Activated naive CD4-positive, alpha-beta T cell treated with anti-CD3 and anti-CD28 coated beads, Interleukin-2, amount 50 U/mL, for 16 hours (primary cell): ENCODE measurements around the gene TTYH1.
"Not testable (repeated sequence)": the region's sequence is repeated elsewhere in the genome, so short reads cannot be mapped to it uniquely, and the experiment has no call there.

ENCODE experiments used
- DNase-seq: peaks from one replicate; pipeline ENCODE4 v3.0.0-alpha.2; 2020

Gene TTYH1

DNA sequence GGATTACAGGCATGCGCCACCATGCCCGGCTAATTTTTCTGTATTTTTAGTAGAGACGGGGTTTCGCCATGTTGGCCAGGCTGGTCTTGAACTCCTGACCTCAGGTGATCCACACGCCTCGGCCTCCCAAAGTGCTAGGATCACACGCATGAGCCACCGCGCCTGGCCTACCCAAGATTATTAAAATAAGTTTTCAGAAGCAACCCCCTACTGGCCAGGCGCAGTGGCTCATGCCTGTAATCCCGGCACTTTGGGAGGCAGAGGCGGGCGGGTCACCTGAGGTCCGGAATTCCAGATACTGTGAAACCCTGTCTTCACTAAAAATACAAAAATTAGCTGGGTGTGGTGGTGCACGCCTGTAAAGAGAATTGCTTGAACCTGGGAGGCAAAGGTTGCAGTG lies 31.1 kb downstream of the TTYH1 start:
- DNase-seq, result not testable (repeated sequence)

DNA sequence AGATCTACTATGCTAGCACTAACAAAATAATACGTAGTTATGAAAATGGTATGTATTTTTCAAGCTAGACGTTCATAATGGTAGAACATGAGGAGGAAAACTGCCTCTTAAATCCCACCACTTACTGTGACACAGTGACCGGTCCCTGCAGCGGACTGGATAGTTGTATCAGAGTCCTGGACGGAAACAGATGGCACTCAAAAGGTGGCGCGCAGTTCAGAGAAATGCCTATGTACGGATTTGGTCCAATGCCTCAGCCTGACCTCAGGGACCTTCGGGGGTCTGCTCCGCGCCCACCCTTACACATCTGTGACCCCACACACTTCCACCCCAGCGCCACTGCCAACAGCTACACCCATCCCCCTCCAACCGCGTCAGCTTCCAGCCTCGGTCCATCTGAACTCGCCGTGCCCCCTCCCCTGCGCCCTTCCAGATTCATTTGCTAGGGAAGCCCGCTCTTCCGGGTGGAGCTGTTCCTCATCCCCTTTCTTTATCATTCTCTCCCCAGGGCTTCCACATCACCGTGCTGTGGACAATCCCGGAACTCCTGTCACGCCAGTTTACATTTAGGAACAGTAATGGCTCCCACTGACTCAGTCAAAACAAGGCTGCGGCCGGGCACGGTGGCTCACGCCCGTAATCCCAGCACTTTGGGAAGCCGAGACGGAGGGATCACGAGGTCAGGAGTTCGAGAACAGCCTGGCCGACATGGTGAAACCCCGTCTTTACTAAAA lies 32.9 kb downstream of the TTYH1 start:
- DNase-seq, result peak; percentile 46

DNA sequence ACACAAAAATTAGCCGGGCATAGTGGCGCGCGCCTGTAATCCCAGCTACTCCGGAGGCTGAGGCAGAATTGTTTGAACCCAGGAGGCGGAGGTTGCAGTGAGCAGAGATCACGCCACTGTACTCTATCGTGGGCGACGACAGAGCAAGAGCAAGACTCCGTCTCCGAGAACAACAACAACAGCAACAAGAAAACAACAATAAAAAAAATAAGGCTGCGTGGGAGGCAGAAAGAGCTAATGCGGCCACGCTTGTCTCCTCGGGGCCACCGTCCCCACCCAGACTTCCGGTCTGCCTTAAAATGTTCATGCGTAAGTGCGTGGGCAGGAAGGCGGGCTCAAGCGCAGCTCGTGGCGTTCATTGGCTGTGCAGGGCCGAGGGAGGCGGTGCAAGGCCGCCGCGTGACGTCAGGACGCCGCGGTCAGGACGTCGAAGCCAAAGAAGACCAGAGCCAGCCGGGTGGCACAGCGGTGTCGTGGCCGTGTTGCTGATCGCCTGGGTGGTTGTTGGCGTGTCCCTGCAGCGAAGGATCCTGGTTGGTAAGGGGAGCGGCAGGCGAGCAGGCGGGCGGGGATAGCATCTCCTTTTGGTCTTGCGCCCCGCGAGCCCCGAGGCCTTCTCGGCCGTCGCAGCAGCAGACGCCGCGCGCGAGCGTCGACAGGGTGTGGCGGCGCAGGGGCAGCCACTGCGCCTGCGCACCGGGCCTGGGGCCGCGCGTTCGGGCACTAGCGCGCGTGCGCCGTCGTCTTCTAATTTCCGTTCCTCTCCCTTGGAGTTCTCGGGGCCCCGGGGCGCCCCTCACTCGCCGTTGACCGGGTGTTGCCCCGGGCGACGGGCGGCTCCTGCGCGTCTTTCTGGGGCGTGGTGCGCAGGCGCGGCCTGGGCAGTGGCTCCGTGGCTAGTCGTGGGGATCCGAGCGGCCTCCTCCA lies 33.8 kb downstream of the TTYH1 start, which contains the start of gene LENG8:
LENG8 (plus strand) TSS at position 426 of the 927 bp plus-strand sequence. CDS start 2,146 bp downstream, outside the sequence.
- peak; percentile 96 for DNase-seq

DNA sequence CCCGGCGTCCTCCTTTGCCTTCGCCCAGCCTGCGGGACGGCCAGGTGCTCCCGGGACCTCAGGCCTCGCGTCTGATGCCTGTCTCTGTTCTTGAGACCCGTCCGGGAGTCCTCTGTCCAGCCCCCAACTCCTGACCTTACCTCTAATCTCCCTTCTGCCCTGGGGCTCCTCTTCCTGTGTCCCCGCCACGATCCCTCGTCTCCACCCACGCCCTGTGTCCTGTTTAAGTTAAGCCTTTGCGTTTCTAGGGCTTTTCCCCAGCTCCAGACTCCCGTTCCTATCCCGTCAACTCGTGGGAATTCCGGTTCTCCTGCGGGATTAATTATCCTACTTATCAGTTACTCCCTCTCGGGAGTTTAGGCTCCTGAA lies 34.4 kb downstream of the TTYH1 start:
- DNase-seq, result no peak

DNA sequence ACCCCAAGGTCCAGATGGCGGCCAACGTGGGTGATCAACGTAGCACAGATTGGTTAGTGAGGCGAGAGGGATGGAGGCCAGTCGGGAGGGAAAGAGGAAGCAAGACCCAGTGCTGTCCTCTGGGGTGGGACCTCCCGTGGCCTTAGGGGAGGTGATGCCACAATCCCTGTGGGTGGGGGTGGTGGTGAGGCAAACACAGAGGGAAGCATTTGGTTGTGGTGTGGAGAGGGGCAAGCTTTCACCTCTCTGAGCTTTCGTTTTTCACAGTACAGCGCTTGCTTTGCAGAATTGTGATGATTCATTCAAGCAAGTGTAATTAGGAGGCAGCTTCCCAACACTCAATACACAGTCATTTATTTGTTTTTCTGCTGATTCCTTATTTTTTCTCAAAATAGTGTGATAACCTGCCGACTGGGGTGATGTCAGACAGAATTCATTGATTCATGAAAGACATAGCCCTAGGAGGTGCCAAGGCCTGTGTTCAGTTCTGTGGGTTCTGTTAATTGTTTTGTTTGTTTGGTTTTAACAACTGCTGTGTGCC lies 36.1 kb downstream of the TTYH1 start:
- DNase-seq, result no peak

DNA sequence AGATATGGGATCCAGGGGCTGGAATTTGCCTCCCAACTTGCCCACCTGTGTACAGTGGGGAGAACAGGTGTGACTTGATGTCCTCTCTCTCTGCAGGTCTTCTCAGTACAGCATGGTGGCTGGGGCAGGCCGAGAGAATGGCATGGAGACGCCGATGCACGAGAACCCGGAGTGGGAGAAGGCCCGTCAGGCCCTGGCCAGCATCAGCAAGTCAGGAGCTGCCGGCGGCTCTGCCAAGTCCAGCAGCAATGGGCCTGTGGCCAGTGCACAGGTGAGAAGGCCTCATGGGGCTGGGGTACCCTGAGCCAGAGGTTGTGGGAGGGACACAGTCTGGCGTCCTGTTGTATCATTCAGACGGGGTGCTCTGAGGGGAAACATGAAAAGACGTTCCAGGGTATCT lies 36.7 kb downstream of the TTYH1 start:
- DNase-seq, result no peak

DNA sequence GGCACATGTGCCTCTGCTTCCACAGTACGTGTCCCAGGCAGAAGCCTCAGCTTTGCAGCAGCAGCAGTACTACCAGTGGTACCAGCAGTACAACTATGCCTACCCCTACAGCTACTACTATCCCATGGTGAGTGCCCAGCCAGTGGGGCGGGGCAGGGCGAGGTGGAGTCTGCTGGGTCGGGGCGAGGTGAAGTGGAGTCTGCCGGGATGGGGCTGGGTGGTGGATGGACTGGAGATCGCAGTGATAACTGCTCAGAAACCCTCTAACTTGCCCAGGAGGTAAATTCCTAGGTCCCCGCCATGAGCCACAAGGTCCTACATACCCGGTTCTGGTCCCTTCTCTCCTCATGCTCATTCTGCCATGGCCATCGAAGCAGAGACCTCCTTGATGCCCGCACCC lies 37.4 kb downstream of the TTYH1 start:
- DNase-seq, result no peak

DNA sequence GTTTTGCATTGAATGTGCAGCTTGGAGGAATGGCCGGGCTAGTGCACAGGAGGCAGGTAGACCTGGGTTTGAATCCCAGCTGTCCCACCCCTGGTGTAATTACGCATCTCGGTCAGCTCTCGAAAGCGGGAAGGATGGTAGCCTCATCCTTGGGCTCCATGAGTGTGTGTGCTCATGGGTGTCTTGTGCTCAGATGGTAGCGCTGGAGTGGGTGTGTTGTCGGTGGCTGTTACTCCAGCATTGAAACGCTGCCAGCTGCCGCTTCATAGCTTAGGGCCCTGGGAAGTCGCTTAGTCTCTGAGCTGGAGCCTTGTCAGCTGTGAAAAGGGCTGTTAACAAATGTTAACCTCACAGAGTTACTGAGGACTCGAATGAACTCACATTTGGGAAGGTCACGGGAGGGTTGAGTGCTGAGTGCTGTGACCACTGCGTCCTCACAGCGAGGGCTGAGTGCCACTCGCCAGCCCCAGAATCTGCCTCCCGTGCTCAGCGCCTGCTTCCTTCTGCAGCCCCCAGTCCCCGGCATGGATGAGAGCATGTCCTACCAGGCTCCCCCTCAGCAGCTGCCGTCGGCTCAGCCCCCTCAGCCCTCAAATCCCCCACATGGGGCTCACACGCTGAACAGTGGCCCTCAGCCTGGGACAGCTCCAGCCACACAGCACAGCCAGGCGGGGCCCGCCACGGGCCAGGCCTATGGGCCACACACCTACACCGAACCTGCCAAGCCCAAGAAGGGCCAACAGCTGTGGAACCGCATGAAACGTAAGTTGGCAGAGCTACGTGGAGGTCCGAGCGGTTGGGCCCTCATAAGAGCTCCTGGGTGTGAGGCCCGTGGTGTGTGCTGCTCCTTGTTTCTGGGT lies 38.9 kb downstream of the TTYH1 start:
- no peak for DNase-seq

DNA sequence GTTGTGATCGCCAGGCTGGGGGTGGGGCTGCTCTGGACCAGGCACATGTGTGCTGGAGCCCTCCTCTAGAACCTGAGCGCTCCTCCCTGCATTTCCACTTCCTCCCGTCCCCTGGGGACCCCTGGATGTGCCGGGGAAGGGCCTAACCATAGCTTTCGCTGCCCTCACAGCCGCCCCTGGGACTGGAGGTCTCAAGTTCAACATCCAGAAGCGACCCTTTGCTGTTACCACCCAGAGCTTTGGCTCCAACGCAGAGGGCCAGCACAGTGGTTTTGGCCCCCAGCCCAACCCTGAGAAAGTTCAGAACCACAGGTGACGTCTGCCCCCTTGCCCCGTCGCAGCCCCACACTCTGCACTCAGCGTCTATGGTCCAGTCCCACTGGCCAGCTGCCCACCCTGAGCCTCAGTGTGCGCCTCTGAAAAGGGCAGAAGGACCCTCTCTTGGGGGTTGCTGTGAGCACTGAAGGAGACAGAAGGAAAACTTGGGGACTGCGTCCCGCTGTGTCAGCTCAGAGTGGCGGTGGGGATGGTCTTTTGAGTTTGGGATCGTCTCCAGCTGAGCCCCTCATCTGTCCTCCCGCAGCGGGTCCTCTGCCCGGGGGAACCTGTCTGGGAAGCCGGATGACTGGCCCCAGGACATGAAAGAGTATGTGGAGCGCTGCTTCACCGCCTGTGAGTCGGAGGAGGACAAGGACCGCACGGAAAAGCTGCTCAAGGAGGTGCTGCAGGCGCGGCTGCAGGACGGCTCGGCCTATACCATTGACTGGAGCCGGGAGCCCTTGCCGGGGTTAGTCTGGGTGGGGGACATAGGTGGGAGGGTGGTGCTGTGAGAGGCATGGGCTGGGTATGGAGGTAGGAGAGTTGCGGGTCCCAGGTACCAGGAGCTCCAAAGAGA lies 39.8 kb downstream of the TTYH1 start:
- DNase-seq, result no peak

DNA sequence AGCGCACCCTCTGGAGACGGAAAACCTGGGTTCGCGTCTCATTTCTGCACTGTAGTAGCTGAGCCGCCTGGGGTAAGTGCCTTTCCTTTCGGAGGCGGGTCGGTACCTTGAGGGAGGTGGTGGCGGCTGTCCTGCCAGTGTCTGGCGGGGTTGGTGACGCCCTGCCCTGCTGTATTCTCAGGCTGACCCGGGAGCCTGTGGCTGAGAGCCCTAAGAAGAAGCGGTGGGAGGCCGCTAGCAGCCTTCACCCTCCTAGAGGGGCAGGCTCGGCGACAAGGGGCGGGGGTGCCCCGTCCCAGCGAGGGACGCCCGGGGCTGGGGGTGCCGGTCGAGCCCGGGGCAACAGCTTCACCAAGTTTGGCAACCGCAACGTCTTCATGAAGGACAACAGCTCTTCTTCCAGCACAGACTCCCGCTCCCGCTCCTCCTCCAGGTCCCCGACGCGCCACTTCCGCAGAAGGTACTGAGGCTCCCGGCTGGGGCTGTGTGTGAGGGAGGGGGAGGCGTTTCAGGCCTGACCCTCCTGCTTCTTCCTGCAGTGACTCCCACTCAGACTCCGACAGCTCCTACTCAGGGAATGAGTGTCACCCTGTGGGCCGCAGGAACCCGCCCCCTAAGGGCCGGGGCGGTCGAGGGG lies 40.6 kb downstream of the TTYH1 start:
- no peak for DNase-seq

DNA sequence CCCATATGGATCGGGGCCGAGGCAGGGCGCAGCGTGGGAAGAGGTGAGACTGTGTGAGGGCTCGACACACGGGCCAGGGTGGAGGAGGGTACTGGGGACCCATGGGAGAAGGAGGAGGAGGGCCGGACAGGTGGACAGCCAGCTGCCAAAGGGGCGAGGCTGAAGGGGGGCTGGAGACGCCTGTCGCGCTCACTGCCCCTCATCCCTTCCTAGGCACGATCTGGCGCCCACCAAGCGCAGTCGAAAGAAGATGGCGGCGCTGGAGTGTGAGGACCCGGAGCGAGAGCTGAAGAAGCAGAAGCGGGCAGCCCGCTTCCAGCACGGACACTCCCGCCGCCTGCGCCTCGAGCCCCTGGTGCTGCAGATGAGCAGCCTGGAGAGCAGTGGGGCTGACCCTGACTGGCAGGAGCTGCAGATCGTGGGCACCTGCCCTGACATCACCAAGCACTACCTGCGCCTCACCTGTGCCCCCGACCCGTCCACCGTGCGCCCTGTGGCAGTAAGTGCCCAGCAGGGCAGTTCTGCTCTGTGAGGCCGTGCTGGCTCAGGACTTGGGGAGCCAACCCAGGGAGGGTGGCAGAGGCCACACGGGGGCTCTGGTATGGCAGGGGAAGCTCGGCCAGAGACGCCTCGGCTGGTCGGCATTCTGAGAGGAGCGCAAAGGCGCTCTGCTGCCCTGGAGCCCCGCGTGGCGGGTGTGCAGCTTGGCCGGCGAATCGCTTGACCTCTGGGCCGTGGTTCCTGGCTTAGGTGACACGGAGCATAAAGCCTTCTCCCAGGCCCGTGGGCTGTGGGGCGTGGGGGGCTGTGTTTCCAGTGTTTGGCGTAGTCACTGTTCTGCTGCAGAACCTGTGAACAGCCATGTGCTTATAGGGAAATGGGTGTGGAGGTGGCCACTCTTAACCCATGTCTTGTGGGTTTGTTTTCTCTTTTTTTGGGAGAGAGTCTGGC lies 41.4 kb downstream of the TTYH1 start:
- DNase-seq, result no peak

DNA sequence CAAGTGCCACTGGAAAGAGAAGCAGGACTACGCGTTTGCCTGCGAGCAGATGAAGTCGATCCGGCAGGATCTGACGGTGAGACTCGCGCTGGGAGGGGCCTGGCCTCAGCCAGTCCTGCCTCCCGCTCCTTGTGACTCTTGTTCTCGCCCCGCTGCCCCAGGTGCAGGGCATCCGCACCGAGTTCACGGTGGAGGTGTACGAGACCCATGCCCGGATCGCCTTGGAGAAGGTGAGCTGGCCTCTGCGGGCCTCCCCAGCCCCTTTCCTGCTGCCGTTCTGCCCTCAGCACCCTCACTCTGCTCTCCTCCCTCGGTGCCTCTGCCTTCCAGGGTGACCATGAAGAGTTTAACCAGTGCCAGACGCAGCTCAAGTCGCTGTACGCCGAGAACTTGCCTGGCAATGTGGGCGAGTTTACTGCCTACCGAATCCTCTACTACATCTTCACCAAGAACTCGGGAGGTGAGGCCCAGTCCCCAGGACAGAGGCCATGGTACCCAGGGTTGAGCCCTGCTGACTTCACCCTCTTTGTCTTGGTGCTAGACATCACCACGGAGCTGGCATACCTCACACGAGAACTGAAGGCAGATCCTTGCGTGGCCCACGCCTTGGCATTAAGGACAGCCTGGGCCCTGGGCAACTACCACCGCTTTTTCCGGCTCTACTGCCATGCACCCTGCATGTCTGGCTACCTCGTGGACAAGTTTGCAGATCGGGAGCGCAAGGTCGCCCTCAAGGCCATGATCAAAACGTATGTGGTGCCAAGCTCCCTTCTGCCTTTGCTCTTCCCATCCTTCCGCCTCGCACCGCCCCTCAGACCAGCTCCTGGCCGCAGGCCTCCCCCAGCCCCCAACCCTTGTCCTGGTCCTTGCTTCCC lies 42.7 kb downstream of the TTYH1 start:
- no peak for DNase-seq

DNA sequence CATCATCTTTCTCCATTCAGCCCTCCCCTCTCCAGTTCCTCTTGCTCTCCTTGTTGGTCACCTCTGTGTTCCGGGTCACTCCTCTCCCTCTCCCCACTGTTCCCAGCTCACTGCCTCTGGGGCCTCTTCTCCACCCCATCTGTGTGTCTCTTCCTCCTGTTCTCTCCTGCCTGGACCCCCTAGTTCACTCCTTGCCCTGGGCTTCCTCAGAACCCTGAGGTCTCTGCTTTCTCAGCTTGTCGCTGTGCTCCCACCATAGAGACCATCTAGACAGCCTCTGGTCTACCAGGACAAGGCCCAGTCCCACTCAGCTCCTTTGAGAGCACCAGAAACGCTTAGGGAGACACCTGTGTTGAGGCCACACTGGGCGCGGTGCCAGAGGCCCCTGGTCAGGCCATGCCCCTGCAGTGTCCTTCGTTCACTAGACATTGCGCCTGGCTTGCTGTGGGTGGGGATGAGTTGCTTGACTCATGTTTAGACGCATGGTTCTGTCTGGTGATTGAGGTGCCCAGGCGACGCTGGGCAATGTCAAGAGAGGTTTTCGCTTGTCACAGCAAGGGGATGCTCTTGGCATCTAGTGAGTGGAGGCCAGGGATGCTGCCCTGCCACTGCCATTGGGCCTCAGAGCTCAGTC lies 43.5 kb downstream of the TTYH1 start:
- no peak for DNase-seq

DNA sequence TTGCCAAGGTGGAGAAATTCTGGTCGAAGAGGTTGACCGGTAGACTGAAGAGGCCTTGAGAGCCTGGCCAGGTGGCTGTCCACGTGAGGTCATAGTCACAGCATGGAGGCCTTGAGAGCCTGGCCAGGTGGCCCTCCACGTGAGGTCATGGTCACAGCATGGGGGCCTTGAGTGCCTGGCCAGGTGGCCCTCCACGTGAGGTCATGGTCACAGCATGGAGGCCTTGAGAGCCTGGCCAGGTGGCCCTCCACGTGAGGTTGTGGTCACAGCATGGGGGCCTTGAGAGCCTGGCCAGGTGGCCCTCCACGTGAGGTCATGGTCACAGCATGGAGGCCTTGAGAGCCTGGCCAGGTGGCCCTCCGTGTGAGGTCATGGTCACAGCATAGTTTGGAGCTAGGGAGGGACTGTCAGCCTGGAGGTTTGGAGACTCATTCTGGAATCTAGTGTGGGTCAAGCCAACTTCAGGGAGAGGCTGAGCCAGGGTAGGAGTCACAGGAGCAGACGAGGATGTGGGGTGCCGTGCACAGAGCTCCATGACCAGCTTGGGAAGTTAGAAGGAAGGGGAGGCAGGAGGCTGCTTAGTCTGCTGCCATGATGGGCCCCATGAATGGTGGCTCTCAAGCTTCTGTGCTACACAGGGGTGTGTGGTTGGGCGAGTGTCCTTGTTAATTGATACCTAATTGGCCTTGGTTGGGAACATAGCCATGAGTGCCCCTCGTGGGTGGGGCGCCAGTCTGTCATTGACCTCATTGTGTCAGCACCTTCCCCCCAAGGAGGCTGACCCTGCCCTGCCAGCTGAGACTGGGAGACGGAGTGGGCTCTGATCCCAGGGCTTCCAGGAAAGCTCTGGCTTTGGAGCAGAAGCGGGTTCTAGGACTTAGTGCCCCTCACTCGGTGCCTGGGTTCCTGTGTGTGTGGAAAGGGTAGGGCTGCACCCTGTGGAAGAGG lies 44.3 kb downstream of the TTYH1 start:
- no peak for DNase-seq

DNA sequence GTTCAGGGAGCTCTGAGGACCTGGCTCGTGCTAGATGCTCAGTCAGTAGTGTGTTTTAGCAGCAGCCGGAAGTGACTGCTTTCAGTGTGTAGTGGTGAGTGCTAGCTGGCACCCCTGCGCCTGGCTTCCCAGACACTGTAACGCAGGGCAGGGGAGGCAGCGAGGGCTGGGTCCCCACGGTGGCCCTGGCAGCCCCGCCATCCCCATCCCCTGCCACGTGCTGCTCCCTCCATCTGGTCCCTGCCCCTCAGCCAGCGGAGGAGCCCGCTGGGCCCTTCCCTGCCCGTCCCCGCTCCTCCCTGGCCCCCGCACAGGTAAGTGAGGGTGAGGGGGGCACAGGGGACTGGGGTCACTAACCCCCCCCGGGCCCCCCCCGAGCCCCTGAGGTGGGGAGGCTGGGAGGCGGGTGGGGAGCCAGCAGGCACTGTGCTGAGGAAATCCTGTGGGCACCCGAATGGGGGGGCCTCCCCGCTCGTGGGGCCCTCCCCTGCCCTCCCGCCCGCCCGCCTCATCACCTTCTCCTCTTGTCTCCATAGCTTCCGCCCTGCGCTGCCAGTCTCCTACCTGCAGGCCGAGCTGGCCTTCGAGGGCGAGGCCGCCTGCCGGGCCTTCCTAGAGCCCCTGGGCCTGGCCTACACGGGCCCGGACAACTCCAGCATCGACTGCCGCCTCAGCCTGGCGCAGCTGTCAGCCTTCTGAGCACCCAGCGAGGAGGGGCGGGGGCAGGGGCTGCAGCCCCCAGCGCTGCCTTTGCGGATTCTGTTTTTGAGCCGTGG lies 45.2 kb downstream of the TTYH1 start:
- DNase-seq, result no peak

DNA sequence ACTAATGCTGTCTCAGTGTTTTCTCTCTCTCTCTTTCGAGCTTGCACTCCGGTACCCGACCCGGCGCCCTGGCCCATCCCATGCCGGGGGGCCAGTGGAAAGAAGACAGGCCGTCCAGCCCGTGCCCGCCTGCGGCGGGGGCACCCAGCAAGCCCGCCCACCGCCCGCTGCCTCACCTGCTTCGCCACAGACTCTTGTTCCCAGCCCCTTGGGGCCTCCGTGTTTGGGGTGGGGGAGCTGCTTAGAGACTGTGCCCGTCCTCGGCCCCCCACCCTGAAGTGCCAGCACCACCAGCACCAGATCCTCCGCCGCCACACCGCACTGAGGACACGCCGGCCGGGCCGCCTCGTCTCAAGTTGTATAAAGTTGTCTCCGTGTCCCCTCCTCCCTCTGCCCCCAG lies 45.9 kb downstream of the TTYH1 start:
- no peak for DNase-seq
